Endodermal cell (in vitro differentiated cells): ENCODE results near the gene ADCY10. TPM values are rescaled to one million over a fixed set of nuclear protein-coding genes. Genes with fewer than 3 reads are reported as not detected.
A peak's percentile ranks its signal among the peaks of the same experiment; 100 is the strongest.
"Not testable (repeated sequence)": the region's sequence is repeated elsewhere in the genome, so short reads cannot be mapped to it uniquely, and the experiment has no call there.

ENCODE experiments used
- DNase-seq: peaks from one replicate; pipeline ENCODE4 v3.0.0-alpha.2; 2017
- H3K27ac ChIP-seq: 2 replicates; pipeline ENCODE4 v1.5.1; 2013; ENCODE audit warnings: mild to moderate bottlenecking, low read depth, low read length, moderate library complexity
- H3K27me3 ChIP-seq: 2 replicates; pipeline ENCODE4 v1.6.1; 2013; ENCODE audit warnings: mild to moderate bottlenecking, low read length, moderate library complexity; ENCODE audit not compliant: insufficient read depth, control insufficient read depth, poor library complexity, severe bottlenecking
- H3K36me3 ChIP-seq: 2 replicates; pipeline ENCODE4 v1.7.0; 2013; ENCODE audit warnings: mild to moderate bottlenecking, low read length, moderate library complexity; ENCODE audit not compliant: control insufficient read depth, insufficient read depth
- H3K4me1 ChIP-seq: one replicate; pipeline ENCODE4 v1.7.0; 2013; ENCODE audit warnings: low read length; ENCODE audit not compliant: control insufficient read depth, insufficient read depth
- H3K4me3 ChIP-seq: 2 replicates; pipeline ENCODE4 v1.5.1; 2013; ENCODE audit warnings: mild to moderate bottlenecking, low read length, moderate library complexity
- H3K9ac ChIP-seq: 2 replicates; pipeline ENCODE4 v1.6.1; 2013; ENCODE audit warnings: mild to moderate bottlenecking, low read length, moderate library complexity; ENCODE audit not compliant: poor library complexity, severe bottlenecking; ENCODE audit errors: extremely low read depth
- H3K9me3 ChIP-seq: 2 replicates; pipeline ENCODE4 v1.6.1; 2013; ENCODE audit warnings: mild to moderate bottlenecking, low read length, moderate library complexity; ENCODE audit not compliant: control insufficient read depth
- H3K27ac Mint-ChIP-seq: 2 replicates; pipeline ENCODE4 v1.8.0; 2020; ENCODE audit warnings: mixed read lengths
- H3K27me3 Mint-ChIP-seq: 2 replicates; pipeline ENCODE4 v1.8.0; 2021; ENCODE audit warnings: mild to moderate bottlenecking, mixed read lengths; ENCODE audit not compliant: insufficient read depth
- H3K36me3 Mint-ChIP-seq: 2 replicates; pipeline ENCODE4 v1.8.0; 2020; ENCODE audit warnings: low read depth, mixed read lengths
- H3K4me1 Mint-ChIP-seq: 2 replicates; pipeline ENCODE4 v1.8.0; 2020; ENCODE audit warnings: mixed read lengths
- H3K4me3 Mint-ChIP-seq: 2 replicates; pipeline ENCODE4 v1.8.0; 2020; ENCODE audit warnings: mild to moderate bottlenecking, moderate library complexity, mixed read lengths
- H3K9me3 Mint-ChIP-seq: 2 replicates; pipeline ENCODE4 v1.8.0; 2020; ENCODE audit warnings: mild to moderate bottlenecking, mixed read lengths
- WGBS, 2 experiments: methylation state at CpG; one replicate each; pipeline versions ENCODE4 v1.1.5 to v1.1.7; 2013; ENCODE audit warnings: missing lambda C conversion rate in 2 of 2, mixed read lengths in 1 of 2; ENCODE audit not compliant: insufficient coverage in 1 of 2, insufficient read length in 1 of 2; 5-methylcytosine and 5-hydroxymethylcytosine counted together
- total RNA-seq, 2 donors: library from RNA; stranded (reverse); fragmentation: NEBNext Ultra II Directional in 1 of 2; extraction: Animal tissue kit (Norgen Biotek cat#: 25700) in 1 of 2; gene quantifications; 2 replicates in 1 of 2; 3 replicates in 1 of 2; pipeline ENCODE4 v1.2.1, GENCODE V29; 2021
- TF ChIP-seq, protein P1 (sequence below): fragments of 200-600 bp; sonication (generic); conservative IDR thresholded peaks from 2 replicates; pipeline ENCODE4 v1.5.0; 2021; ENCODE audit warnings: antibody characterized with exemption, mild to moderate bottlenecking

ADCY10 gene
- total RNA-seq, 2 donors from 2014 or later, result 0.13 TPM; not detected in 1

DNA sequence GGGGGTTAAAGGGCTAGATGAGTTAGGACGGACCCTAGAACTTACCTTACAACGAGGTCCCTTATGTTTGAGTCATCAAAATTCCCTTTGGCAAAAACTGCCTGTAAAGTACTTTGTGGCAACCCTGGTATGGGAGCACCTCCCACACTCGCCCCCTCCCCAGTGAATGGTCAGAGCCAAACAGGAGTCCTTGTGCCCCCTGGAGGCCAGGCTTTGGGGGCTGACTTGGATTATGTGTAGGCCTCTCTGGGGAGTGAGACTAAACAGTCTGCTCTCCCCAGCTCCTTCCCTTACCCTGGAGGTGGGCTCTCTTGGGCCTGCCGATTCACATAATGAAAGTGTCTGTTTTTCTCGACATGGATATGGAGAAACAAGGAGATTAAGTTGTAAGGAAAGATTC lies 81.2 kb downstream of the ADCY10 start:
- Histone ChIP-seq H3K4me3 (no peak overlapping the region), H3K9ac (no peak overlapping the region), H3K27me3 (no peaks in the 10 kb centered on the region), H3K27ac (no peak overlapping the region), H3K9me3 (no peaks in the 10 kb centered on the region), H3K36me3 (no peaks in the 10 kb centered on the region), H3K4me1 (peaks cover 6% of the 10 kb centered on the region)
- H3K9me3 Mint-ChIP-seq, result no peaks in the 10 kb centered on the region
- H3K4me3 Mint-ChIP-seq, result no peak overlapping the region
- peaks cover 20% of the 10 kb centered on the region for H3K4me1 Mint-ChIP-seq
- no peaks in the 10 kb centered on the region for H3K27me3 Mint-ChIP-seq
- no peaks in the 10 kb centered on the region for H3K36me3 Mint-ChIP-seq
- DNase-seq, result peak; percentile 74
- H3K27ac Mint-ChIP-seq, result peak overlapping the region; percentile 61
- WGBS, 2 experiments, result 94 to 95% methylated on average over 3 to 5 of the region's 5 CpGs
- TF ChIP-seq, protein P1, sequence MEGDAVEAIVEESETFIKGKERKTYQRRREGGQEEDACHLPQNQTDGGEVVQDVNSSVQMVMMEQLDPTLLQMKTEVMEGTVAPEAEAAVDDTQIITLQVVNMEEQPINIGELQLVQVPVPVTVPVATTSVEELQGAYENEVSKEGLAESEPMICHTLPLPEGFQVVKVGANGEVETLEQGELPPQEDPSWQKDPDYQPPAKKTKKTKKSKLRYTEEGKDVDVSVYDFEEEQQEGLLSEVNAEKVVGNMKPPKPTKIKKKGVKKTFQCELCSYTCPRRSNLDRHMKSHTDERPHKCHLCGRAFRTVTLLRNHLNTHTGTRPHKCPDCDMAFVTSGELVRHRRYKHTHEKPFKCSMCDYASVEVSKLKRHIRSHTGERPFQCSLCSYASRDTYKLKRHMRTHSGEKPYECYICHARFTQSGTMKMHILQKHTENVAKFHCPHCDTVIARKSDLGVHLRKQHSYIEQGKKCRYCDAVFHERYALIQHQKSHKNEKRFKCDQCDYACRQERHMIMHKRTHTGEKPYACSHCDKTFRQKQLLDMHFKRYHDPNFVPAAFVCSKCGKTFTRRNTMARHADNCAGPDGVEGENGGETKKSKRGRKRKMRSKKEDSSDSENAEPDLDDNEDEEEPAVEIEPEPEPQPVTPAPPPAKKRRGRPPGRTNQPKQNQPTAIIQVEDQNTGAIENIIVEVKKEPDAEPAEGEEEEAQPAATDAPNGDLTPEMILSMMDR, result peak; percentile 55

DNA sequence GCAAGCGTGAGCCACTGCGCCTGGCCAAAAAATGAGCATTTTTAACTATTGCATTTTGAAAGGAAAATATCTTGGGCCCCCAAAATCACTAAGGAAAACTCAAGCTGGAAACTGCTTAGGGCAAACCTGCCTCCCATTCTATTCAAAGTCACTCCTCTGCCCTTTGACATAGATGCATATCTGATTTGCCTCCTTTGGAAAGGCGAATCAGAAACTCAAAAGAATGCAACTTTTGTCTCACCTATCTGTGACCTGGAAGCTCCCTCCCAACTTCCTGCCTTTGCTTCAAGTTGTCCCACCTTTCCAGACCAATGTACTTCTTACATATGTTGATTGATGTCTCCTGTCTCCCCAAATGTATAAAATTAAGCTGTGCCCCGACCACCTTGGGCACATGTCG lies 83.3 kb downstream of the ADCY10 start:
- not testable (repeated sequence) for H3K36me3 ChIP-seq, H3K4me3 Mint-ChIP-seq, H3K27me3 Mint-ChIP-seq, H3K4me3 ChIP-seq, H3K4me1 ChIP-seq, H3K9me3 Mint-ChIP-seq, H3K9ac ChIP-seq, H3K27ac ChIP-seq, H3K27me3 ChIP-seq, H3K9me3 ChIP-seq, DNase-seq, H3K36me3 Mint-ChIP-seq
- peaks cover 26% of the 10 kb centered on the region for H3K4me1 Mint-ChIP-seq
- 83 to 93% methylated on average over 2 to 5 of the region's 5 CpGs for WGBS, 2 experiments
- peak overlapping the region; percentile 90 for H3K27ac Mint-ChIP-seq

DNA sequence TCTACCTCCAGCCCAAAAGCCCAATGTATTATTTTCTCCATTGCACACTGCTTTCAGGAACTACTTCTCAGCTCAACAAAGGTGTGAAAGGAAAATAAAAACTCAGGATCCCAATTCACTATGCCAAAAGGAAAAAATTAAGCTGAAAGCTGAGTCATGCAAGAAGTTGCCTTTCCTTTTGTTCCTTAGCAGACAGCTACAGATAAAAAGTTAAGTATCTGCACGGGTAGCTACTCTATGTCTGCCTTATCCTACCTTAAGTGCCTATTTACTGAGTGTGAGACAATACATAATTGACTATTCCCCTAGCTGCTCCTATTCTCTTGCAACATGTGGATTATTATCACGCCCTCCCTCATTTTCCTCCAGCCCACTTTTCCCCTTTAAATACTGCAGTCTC lies 84.1 kb downstream of the ADCY10 start:
- Mint-ChIP-seq H3K27me3 (no peaks in the 10 kb centered on the region), H3K4me1 (peaks cover 26% of the 10 kb centered on the region), H3K36me3 (no peaks in the 10 kb centered on the region), H3K27ac (peak overlapping the region; percentile 90), H3K4me3 (no peak overlapping the region), H3K9me3 (no peaks in the 10 kb centered on the region)
- WGBS, 2 experiments, result 23 to 47% methylated on average over 1 to 2 of the region's 2 CpGs
- H3K27me3 ChIP-seq, result no peaks in the 10 kb centered on the region
- TF ChIP-seq, protein P1, result no peak
- peaks cover 6% of the 10 kb centered on the region for H3K4me1 ChIP-seq
- H3K9me3 ChIP-seq, result no peaks in the 10 kb centered on the region
- no peak overlapping the region for H3K27ac ChIP-seq
- H3K9ac ChIP-seq, result no peak overlapping the region
- no peaks in the 10 kb centered on the region for H3K36me3 ChIP-seq
- H3K4me3 ChIP-seq, result no peak overlapping the region
- no peak for DNase-seq

DNA sequence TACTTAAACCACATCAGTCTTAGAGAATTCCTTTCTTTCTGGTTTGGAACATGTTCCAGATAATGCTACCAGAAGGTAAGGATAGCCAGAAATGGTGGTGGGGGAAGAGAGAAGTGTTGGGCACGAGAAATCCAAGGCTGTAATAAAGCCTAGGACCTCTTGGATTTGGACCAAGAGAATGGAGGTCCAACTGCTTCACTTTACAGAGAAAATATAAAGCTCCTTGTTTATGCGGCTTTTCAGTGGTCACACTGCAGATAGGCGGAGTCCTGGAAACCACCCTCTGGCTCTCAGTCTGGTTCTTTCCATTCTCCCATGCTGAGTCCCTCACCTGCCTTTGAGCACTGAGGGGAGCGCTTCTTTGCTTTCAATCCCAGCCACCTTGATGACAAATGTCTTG lies 87.8 kb downstream of the ADCY10 start:
- H3K36me3 ChIP-seq, result no peaks in the 10 kb centered on the region
- peaks cover 18% of the 10 kb centered on the region for H3K4me1 ChIP-seq
- no peak overlapping the region for H3K27ac ChIP-seq
- Mint-ChIP-seq H3K27ac (no peak overlapping the region), H3K4me3 (no peak overlapping the region), H3K36me3 (no peaks in the 10 kb centered on the region), H3K9me3 (no peaks in the 10 kb centered on the region), H3K27me3 (no peaks in the 10 kb centered on the region), H3K4me1 (peaks cover 43% of the 10 kb centered on the region)
- 83 to 91% methylated on average over 1 to 4 of the region's 4 CpGs for WGBS, 2 experiments
- no peak overlapping the region for H3K4me3 ChIP-seq
- TF ChIP-seq, protein P1, result no peak
- H3K27me3 ChIP-seq, result no peaks in the 10 kb centered on the region
- H3K9me3 ChIP-seq, result no peaks in the 10 kb centered on the region
- DNase-seq, result no peak
- no peak overlapping the region for H3K9ac ChIP-seq
